GM12872 (cell line): ENCODE data around the gene SHROOM2.

ENCODE experiments used
- TF ChIP-seq, protein P1 (sequence below): IDR thresholded peaks from 3 replicates; pipeline ENCODE4 v1.5.1; 2011; ENCODE audit warnings: low read depth, mild to moderate bottlenecking, low read length, moderate library complexity; ENCODE audit not compliant: insufficient read depth

The SHROOM2 gene

DNA sequence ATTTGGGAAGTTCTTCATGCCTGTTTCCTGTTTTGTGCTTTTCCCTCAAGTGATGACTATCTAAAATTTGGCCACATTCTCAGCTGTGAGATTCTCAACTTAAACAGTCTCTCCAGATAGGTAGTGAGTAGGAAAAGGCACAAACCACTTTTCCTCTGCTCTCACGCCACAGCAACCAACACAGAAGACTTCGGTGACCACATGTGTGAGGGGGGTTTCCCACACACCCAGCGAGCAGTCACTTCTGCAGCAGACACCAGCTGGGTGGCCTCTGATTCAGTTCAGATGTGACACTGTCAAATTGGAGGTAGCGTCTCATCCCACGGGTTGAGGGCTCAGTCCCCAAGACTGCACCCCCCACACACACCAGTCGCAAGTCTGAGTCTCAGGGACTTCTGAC lies 155.9 kb downstream of the SHROOM2 start:
- TF ChIP-seq, protein P1, sequence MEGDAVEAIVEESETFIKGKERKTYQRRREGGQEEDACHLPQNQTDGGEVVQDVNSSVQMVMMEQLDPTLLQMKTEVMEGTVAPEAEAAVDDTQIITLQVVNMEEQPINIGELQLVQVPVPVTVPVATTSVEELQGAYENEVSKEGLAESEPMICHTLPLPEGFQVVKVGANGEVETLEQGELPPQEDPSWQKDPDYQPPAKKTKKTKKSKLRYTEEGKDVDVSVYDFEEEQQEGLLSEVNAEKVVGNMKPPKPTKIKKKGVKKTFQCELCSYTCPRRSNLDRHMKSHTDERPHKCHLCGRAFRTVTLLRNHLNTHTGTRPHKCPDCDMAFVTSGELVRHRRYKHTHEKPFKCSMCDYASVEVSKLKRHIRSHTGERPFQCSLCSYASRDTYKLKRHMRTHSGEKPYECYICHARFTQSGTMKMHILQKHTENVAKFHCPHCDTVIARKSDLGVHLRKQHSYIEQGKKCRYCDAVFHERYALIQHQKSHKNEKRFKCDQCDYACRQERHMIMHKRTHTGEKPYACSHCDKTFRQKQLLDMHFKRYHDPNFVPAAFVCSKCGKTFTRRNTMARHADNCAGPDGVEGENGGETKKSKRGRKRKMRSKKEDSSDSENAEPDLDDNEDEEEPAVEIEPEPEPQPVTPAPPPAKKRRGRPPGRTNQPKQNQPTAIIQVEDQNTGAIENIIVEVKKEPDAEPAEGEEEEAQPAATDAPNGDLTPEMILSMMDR, result no peak

DNA sequence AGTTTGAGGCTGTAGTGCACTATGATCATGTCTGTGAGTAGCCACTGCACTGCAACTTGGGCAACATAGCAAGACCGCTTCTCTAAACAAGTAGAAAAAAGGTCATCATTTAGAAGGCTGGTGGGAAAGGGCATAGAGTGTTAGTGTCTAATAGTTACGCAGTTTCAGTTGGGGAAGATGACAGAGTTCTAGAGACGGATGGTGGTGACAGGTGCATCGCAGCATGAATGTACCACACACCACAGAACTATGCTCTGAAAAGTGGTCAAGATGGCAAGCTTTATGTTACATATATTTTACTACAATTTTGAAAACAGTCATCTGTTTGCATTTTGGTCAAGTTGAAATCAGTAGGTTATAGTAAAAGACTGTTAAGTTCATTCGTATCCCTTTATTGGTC lies 157.2 kb downstream of the SHROOM2 start:
- TF ChIP-seq, protein P1, result no peak

DNA sequence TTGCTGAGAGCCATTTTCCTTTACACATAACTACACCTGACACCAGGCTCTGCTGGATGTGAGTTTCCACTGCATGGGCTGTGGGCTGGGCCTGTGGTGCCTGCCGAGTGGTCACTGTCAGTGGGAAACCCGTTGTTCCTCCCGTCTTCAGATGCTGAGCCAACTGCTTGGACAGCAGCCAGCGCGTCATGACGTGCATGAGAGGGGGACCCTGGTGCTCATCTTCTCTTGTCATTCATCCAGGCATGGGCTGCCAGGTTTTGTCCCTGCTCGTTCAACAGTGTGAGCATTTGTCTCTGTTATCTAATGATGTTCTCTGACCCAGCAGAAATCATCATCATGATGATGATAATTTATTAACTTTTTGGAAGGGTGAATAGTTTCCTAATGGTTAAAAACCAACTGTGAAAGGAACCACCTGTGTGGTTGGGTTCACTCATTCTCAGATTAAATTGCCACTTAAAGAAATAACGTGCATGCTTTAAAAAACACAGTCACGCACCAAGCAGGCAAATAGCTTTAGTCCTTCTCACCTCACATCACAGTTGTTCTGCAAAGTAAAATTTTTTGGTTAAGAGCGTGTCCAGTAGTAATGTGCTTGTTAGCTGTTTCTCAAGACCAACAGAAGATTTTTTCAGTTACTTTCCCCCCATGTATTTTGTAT lies 161.0 kb downstream of the SHROOM2 start:
- TF ChIP-seq, protein P1, result no peak

DNA sequence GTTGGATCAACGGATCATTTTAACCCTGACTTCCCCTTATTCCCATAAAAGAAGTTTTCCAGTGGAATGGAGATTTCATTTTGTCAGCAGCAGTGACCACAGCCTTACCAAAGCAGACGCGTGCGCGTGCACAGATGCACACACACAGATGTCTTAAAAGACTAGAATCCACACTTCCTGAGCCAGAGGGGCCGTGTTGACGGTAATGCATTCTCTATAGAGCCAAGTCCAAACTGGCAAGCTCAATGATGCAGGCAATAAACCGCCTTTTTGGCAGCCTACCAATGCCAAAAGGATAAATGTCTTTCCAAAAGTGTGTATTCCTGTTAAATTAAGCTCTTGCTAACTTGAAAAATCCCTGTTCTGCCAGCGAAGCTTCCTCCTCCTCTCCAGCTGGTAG lies 162.2 kb downstream of the SHROOM2 start:
- TF ChIP-seq, protein P1, result no peak

DNA sequence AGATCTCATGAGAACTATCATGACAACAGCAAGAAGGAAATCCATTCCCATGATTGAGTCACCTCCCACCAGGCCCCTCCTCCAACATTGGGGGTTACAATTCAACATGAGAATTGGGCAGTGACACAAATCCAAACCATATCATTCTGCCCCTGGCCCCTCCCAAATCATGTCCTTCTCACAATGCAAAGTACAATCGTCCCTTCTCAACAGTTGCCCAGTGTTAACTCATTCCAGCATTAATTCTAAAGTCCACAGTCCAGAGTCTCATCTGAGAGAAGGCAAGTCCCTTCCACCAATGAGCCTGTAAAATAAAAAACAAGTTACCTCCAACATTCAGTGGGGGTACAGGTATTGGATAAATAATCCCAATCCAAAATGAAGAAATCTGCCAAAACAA lies 166.1 kb downstream of the SHROOM2 start:
- TF ChIP-seq, protein P1, result no peak

DNA sequence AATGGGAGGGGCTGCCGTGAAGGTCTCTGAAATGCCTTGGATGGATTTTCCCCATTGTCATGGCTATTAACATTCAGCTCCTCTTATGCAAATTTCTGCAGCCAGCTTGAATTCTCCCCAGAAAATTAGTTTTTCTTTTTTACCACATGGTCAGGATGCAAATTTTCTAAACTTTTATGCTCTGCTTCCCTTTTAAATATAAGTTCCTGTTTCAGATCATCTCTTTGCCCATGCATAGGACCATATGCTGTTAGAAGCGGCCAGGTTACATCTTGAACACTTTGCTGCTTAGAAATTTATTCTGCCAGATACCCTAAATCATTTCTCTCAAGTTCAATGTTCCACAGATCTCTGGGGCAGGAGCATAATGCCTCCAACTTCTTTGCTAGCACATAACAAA lies 167.2 kb downstream of the SHROOM2 start:
- TF ChIP-seq, protein P1, result no peak

DNA sequence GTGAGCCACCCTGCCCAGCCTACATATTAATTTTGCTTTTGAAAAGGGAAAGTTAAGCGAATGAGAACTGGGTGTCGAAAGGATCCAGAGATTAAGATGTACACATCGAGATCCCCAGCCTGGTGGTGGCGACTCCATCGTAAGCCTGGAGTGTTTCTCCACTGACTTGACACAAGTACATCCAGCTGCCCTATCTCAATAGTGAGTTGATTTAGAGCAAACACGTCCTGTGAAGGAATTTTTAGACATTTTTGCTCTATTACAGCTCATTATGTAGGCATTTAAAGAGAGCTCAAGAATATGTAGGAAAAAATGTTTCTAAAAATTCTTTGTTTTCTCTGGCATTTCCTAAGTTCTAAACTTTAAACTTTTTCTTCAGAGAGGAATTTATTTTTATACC lies 169.3 kb downstream of the SHROOM2 start:
- TF ChIP-seq, protein P1, result no peak

DNA sequence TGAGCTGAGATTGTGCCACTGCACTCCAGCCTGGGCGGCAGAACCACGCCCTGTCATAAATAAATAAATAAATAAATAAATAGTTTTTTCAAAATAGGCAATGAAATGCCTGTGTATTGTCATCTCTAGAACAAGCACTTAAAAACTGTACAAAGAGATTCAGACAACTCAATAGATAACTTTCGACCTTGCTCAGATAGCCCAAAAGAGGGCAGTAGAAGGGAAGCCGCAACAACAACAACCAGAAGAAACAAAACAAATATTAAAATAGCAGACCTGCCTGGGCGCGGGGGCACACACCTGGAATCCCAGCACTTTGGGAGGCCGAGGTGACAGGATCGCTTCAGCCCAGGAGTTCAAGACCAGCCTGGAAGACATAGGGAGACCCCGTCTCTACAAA lies 171.5 kb downstream of the SHROOM2 start:
- TF ChIP-seq, protein P1, result no peak
